Stimulated activated CD4-positive, alpha-beta T cell treated with anti-CD3 and anti-CD28 coated beads, TNF-alpha, amount 100 ng/mL, for 48 hours (primary cell): Measurements from ENCODE around the gene OTUD6A.
A peak's percentile ranks its signal among the peaks of the same experiment; 100 is the strongest.

Experiments
- DNase-seq, 3 donors: peaks; one replicate each; pipeline ENCODE4 v3.0.0-alpha.2; 2020; ENCODE audit warnings: low read depth in 3 of 3

OTUD6A gene, protein sequence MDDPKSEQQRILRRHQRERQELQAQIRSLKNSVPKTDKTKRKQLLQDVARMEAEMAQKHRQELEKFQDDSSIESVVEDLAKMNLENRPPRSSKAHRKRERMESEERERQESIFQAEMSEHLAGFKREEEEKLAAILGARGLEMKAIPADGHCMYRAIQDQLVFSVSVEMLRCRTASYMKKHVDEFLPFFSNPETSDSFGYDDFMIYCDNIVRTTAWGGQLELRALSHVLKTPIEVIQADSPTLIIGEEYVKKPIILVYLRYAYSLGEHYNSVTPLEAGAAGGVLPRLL

GRCh38 chrX:70062076-70062475 is at the start of gene OTUD6A:
Gene OTUD6A (plus strand): TSS chrX:70062457. CDS start chrX:70062525, 68 bp downstream.
- no peak for DNase-seq

DNA sequence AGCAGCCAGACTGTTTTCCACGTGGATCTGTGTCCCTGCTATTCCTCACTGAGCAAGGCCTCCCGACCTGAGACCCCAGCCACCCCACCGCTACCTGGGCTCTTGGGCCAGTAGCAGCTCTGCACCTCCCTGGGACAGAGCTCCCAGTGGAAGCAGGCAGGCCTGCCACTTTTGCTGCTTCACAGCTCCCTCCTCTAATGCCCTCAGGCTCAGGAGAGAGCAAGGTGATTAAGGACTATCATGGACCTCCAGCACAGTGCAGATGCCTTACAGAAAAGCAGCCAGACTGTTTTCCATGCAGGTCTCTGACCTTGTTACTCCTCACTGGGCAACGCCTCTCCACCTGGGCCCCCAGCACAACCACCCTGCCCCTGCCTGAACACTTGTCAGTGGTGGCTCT is 49.5 kb upstream of the OTUD6A start:
- no peak for DNase-seq

GRCh38 chrX:70013466-70014381 is 48.5 kb upstream of the OTUD6A start:
- no peak for DNase-seq

GRCh38 chrX:70016513-70016912 is 45.7 kb upstream of the OTUD6A start:
- no peak for DNase-seq

DNA sequence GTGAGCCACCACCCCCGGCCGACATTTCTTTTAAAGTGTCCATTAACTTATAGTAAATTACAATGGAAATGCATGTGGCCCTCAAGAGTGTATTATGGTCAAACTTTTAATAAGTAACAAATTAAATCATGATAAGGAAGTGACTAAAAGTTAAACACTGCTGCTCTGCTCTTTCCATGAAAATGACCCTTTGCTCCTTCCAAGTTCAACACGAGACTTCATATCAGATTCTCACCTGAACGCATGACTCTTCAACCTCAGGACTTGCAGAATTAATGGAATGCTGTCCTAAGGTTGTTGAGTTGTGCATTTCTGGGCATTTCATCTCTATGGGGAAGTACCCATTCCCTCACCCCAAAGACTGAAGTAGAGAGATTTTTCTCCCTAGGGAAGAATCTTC is 39.6 kb upstream of the OTUD6A start:
- DNase-seq, result no peak

GRCh38 chrX:70025464-70025863 is 36.8 kb upstream of the OTUD6A start:
- no peak for DNase-seq

DNA sequence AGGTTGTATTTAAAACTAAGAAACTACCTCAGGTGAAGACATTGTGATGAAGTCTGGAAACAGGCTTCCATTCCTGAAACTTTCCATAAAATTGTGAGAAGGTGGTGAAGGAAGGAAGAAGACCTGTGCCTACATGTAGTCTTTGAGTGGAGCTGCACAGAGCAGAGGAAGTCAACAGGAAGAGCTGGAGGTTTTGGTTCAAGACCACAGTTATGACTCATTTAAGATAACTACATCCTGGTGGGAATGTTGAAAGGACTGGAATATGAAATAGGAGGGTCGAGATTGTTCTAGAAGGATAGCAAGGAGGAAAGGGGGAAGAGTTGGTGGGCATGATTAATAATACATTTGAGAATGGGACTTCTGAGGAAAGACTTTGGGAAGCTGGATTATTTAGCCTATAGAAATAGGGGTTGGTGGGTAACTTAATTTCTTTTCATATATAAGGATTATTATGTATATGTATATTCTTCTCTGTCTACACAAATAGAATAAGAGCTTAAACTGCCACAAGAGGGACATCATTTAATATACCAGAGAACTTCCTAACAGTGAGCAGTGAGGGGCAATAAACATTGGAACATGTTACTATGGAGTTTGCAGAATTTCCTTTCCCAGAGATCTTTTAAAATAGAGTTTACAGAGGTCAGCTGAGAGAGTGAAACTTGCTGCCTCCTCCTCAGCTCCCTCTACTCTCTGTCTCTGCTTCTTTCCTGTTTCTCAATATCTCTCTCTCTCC is 36.0 kb upstream of the OTUD6A start:
- DNase-seq, result no peak

GRCh38 chrX:70026851-70027200 is 35.4 kb upstream of the OTUD6A start:
- no peak for DNase-seq

GRCh38 chrX:70029863-70030262 is 32.4 kb upstream of the OTUD6A start:
- no peak for DNase-seq

DNA sequence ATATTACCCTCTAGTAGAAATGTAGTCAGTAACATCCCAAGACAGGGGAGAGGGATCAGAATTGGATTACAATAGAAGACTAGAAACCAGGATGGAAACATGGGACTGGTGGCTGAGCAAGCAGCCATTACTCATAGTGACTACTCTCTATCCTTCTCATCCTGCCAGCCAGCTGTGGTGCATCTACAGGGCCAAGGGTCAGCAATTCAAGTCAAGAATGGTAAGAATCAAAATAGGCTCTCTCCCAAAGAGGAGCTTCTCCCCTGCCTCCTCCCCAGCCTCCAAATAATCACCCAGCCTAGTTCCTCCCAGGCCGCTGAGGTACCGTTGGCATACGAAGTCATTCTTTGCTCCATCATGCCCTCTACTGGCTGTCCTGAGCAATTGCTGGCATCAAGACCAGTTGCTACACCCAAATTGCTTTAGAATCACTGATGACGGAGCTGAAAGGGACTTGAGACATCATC is 31.9 kb upstream of the OTUD6A start:
- peak; percentile 4 to 50 (median 12) for DNase-seq

- no peak for DNase-seq
Measured at GRCh38 chrX:70032792-70033191, 29.5 kb upstream of the OTUD6A start.

DNA sequence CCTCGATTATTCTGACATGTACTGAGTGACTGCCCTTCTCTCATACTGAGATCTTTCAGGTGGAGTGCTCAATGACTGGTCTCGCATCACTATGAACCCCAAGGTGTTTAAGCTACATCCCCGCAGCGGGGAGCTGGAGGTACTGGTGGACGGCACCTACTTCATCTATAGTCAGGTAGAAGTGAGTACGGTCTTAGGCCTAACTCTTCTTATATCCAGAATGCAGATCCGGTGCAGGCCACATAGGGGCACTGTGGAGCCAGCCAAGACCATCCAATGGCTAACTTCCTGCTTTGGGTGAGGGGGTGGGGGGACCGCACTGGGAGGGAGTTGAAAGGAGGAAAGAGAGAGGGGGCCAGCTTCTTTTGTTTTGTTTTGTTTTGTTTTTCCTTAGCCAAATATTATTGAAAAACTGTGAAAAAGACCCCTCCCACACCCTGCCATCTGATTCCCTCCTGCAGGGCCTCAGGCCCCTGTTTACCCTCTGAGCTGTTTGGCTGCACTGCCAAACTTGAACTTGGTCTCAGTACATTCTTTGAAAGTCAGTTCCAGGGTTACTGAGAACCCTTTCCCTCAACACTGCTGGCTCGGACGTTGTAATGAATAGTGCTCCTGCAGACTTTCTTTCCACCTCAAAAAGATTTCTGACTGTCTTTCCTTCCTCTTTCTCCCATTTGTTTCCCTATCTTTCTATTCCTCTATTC is 28.8 kb upstream of the OTUD6A start:
- DNase-seq, result peak; percentile 6 to 35 (median 10)

DNA sequence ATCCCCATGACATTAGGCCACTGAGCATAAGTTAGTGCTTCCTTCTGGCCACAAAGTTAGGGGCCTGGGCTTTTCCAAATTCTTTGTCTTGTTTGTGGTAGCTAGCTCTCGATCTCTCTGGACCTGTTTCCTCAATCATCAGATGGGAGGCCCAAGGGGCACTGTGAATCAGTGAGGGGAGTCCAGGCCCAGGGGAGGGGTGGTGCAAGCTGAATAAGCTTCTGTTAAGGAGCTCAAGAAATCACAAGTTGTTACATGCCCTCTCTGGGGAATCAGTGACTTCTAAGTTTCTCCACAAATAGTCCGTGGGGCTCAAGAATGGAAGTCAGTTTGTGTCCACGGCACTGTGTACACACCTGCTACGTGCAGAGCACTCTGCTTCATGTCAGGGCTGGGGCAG is 27.6 kb upstream of the OTUD6A start:
- DNase-seq, result no peak

- DNase-seq, result no peak
Measured at GRCh38 chrX:70038515-70038914, 23.7 kb upstream of the OTUD6A start.

DNA sequence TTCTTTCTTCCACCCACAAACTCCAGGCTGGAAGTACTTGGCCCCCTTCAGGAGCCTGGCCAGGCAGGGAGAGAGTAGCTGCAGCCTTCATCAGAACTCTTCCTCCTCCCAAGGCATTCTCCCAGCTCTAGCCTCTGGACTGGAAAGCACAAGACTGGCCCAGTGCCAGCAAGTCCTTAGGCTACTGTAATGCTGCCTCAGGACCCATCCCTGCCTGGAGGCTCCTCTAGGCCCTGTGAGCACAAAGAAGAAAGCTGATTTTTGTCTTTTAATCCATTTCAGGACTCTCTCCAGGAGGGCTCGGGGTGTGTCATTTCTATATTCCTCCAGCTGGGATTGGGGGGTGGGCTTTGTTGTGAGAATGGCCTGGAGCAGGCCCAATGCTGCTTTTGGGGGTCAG is 23.3 kb upstream of the OTUD6A start:
- no peak for DNase-seq

DNA sequence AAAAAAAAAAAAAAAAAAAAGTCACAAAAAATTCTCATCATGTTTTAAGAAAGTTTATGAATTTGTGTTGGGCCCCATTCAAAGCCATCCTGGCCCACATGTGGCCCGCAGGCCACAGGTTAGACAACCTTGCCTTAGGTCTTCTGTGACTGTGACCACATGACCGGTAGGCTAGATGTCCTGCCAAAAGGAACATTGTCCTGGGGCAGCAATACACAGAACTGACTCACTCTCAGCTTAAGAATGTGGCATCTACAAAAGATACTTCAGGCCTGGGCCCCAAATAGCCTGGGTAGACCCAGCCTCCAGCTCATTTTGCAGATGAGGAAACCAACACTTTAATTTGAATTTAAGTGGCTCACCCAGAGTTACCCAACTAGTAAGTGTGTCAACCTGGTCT is 22.5 kb upstream of the OTUD6A start:
- DNase-seq, result no peak

DNA sequence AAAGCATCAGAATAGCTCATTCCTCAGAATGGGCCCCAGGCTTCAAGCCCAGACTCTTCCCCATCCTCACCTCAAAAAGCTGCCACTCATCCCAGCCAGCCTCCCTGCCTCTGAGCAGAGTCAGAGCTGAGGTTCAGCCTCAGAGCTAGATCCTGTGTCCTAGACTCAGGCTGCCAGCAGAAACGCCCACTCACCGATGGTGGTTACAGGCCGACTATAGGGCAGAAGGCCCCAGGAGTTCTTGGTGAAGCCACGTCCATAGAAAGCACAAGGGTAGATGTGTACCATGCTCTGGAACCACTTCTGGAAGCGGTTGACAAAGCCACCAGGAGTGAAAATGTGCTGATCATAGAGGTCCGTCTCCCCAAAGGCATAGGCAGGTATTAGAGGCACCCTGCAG is 20.3 kb upstream of the OTUD6A start:
- DNase-seq, result no peak

DNA sequence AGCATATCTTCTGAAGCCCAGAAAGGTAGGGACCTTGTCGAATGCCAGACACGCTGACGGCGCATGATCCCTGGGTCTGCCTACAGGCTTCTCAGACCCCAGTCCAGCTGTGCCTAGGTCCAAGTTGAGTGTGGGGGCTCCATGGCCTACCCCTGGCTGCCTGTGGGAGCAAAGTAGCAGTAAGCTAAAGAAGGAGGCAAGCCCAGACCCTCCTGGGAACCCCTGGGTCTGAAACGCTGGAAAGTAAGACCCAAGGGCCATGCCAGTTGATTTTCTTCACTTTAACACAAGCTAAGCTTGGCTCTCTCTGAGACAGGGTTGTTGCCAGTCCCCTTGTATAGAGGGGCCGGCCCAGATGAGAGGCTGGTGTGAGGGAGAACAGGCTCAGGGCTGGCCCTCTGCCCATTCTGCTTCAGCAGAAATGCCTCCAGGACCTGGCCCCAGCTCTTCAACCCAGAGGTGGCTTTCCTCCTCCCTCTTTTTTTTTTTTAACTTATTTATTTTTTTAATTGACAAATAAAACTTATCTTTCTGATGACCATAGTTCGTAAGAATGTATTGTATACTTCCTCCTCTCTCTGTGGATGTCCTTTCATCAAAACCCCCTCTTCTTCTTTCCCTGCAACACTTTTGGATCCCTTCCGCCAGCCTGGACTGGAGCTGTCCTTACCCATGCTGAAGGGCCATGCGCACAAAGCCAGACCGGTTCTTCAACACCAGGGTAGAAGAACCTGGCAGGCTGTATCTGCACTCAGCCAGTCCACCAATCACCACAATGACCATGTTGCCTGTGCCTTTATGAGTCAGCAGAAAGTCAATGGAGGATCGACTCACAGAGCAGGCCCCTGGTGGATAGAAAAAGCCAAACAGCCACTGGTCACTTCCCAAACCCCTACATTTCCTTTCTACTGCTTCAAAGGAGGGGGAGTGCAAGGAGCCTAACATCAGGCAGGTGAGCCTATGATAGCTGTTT is 19.6 kb upstream of the OTUD6A start:
- no peak for DNase-seq

DNA sequence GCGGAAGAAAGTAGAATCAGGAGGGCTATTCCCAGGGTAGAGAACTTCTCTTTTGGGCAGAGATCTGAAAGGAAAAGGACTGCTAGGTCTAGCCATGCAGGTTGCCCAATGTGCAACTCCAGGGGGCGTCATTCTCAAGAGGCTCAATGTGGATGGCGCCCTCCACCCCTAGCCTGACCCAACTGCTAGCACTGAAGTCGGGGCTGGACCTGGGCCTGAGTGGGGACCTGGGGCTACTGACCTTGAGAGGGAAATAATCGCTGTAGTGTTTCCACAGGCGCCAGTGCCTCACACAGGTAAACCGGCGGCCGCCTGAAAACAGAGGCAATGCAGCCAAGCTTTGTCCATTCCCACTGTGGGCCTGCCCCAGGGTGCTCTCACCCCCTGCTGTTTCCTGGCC is 18.6 kb upstream of the OTUD6A start:
- DNase-seq, result no peak

- no peak for DNase-seq
Measured at GRCh38 chrX:70044541-70045245, 17.6 kb upstream of the OTUD6A start.
